ENCODE measurements around the gene TPPP2. TPM values are rescaled to one million over a fixed set of nuclear protein-coding genes. Genes with fewer than 3 reads are reported as not detected.
A peak's percentile ranks its signal among the peaks of the same experiment; 100 is the strongest.

Gene TPPP2
- total RNA-seq, 1 experiment from 2014 or later: not detected

DNA sequence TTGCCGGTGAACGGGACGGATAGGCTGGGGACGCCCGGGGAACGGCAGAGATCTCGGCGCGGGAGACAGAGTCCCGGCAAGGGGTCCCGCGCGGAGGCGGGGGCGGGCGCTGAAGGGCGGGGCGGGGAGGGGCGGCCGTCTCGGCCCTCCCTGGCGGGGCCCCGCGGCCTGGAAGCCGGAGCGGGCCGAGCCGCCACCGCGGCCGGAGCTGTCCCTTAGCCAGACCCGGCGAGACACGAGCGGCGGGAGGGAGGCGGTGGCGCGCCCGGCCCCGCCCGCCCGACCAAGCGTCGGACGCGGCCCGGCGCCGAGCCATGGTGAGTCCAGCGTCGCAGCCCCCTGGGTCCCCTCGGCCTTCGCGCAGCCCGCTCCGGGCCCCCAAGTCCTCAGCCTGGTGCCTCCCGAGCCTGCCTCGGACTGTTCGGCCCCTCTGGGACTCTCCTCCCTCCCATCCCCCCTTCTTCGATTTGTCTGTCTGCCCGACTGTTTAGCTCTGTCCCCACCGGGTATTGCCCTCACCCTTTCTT, 40.1 kb downstream of the TPPP2 start, which contains the start of gene ARHGEF40:
ARHGEF40 (plus strand) TSS at position 222 of the 527 bp plus-strand sequence; CDS start at position 315, 93 bp downstream.
- no peak for DNase-seq (ENCODE audit: low read depth, low spot score)
- peak within 1 kb of the TSS; percentile 54 to 65 for H3K4me3 ChIP-seq (ENCODE audit: low read depth in 2 of 2, low read length in 2 of 2)
- H3K36me3 ChIP-seq (ENCODE audit: control insufficient read depth, insufficient read depth, low read length): no peaks in the 10 kb centered on the region
- ChIA-PET CTCF (interaction anchor here (1.9 to 2.4 kb wide), 3 partner anchors 22 to 56 kb away, joined by 8 to 10 read pairs (median 10); no protein-coding TSS in a partner anchor), POLR2A (no interaction called here)
- no TSS peak for BruUV-seq (replicated peaks)
- peak; percentile 79 for ATAC-seq
- H3K27me3 ChIP-seq (ENCODE audit: control insufficient read depth, insufficient read depth, low read length): 0 out of 2 replicates have a peak, but pooled peaks cover 2% of the 10 kb centered on the region
- H3K27ac ChIP-seq (ENCODE audit: low read length): peak within 1 kb of the TSS; percentile 63
- no peaks in the 10 kb centered on the region for H3K9me3 ChIP-seq (ENCODE audit: control insufficient read depth, insufficient read depth, low read depth, low read length)
- TF ChIP-seq, protein P1, sequence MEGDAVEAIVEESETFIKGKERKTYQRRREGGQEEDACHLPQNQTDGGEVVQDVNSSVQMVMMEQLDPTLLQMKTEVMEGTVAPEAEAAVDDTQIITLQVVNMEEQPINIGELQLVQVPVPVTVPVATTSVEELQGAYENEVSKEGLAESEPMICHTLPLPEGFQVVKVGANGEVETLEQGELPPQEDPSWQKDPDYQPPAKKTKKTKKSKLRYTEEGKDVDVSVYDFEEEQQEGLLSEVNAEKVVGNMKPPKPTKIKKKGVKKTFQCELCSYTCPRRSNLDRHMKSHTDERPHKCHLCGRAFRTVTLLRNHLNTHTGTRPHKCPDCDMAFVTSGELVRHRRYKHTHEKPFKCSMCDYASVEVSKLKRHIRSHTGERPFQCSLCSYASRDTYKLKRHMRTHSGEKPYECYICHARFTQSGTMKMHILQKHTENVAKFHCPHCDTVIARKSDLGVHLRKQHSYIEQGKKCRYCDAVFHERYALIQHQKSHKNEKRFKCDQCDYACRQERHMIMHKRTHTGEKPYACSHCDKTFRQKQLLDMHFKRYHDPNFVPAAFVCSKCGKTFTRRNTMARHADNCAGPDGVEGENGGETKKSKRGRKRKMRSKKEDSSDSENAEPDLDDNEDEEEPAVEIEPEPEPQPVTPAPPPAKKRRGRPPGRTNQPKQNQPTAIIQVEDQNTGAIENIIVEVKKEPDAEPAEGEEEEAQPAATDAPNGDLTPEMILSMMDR (IDR thresholded peaks at IDR 0.05): no peak
- TF ChIP-seq TCF7L2 (IDR thresholded peaks at IDR 0.05; ENCODE audit: low read depth, low read length) (no peak), POLR2AphosphoS5 (IDR thresholded peaks at IDR 0.05; ENCODE audit: low read depth, low read length) (no peak), SIN3A (IDR thresholded peaks at IDR 0.05; ENCODE audit: borderline replicate concordance, insufficient read depth, low read depth, low read length) (no peak)
- TF ChIP-seq, protein P2, sequence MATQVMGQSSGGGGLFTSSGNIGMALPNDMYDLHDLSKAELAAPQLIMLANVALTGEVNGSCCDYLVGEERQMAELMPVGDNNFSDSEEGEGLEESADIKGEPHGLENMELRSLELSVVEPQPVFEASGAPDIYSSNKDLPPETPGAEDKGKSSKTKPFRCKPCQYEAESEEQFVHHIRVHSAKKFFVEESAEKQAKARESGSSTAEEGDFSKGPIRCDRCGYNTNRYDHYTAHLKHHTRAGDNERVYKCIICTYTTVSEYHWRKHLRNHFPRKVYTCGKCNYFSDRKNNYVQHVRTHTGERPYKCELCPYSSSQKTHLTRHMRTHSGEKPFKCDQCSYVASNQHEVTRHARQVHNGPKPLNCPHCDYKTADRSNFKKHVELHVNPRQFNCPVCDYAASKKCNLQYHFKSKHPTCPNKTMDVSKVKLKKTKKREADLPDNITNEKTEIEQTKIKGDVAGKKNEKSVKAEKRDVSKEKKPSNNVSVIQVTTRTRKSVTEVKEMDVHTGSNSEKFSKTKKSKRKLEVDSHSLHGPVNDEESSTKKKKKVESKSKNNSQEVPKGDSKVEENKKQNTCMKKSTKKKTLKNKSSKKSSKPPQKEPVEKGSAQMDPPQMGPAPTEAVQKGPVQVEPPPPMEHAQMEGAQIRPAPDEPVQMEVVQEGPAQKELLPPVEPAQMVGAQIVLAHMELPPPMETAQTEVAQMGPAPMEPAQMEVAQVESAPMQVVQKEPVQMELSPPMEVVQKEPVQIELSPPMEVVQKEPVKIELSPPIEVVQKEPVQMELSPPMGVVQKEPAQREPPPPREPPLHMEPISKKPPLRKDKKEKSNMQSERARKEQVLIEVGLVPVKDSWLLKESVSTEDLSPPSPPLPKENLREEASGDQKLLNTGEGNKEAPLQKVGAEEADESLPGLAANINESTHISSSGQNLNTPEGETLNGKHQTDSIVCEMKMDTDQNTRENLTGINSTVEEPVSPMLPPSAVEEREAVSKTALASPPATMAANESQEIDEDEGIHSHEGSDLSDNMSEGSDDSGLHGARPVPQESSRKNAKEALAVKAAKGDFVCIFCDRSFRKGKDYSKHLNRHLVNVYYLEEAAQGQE (IDR thresholded peaks at IDR 0.05; ENCODE audit: insufficient read depth in 1 of 2, low read depth in 2 of 2, low read length in 1 of 2): no peak
- H3K4me1 ChIP-seq (ENCODE audit: control insufficient read depth, insufficient read depth, low read length): peaks cover 7% of the 10 kb centered on the region
- in situ Hi-C loops (cut with HindIII; ENCODE audit: low pct_unique_long_range_greater_than_20kb, low sequenced_read_pairs) (no loop called here), intact Hi-C loops (cut with micrococcal nuclease; ENCODE audit: unreplicated experiment) (no loop called here)

DNA sequence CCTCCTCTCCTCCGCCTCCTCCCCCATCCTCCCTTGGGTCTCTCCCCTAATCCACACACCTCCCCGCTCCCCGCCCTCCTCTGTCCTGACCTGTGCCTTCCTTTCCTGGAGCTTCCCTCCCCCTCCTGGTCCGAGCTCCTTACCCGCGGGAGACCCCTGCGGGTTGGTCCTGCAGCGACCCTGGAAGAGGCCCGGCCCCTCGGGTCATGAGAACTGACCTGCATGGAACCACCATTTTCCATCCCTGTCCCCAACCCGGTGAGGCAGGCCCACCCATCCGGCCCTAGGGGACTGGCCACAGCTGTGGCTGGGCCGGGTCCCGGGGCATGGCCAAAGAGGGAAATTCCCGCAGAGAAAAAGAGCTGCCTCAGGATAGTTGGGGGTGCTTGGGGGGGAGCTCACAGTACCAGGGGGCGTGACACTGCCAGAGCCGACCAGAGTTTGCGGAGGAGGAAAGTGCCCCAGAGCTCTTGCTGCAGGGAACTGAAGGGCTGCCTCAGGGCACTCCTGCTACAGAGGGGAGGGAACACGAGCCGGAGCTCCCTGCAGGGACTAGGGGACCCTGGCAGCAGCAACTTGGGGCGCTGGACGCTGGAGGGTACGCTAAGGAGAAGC, 40.7 kb downstream of the TPPP2 start:
- Histone ChIP-seq H3K4me3 (ENCODE audit: low read depth in 2 of 2, low read length in 2 of 2) (peak overlapping the region; percentile 54 to 65), H3K36me3 (ENCODE audit: control insufficient read depth, insufficient read depth, low read length) (no peaks in the 10 kb centered on the region), H3K9me3 (ENCODE audit: control insufficient read depth, insufficient read depth, low read depth, low read length) (no peaks in the 10 kb centered on the region), H3K27ac (ENCODE audit: low read length) (peak overlapping the region; percentile 63), H3K4me1 (ENCODE audit: control insufficient read depth, insufficient read depth, low read length) (peaks cover 7% of the 10 kb centered on the region), H3K27me3 (ENCODE audit: control insufficient read depth, insufficient read depth, low read length) (no peaks in the 10 kb centered on the region)
- POLR2A ChIA-PET: no interaction called here
- intact Hi-C loops (cut with micrococcal nuclease; ENCODE audit: unreplicated experiment) (no loop called here), in situ Hi-C loops (cut with HindIII; ENCODE audit: low pct_unique_long_range_greater_than_20kb, low sequenced_read_pairs) (no loop called here)
- CTCF ChIA-PET: interaction anchor here (1.9 to 2.4 kb wide), 3 partner anchors 21 to 56 kb away, joined by 8 to 10 read pairs (median 10); no protein-coding TSS in a partner anchor
- DNase-seq (ENCODE audit: low read depth, low spot score): no peak
- BruUV-seq (replicated peaks): no TSS peak
- ATAC-seq: peak; percentile 47
- TF ChIP-seq POLR2AphosphoS5 (IDR thresholded peaks at IDR 0.05; ENCODE audit: low read depth, low read length) (no peak), SIN3A (IDR thresholded peaks at IDR 0.05; ENCODE audit: borderline replicate concordance, insufficient read depth, low read depth, low read length) (no peak)
- TF ChIP-seq, protein P1 (IDR thresholded peaks at IDR 0.05): no peak
- TF ChIP-seq, protein P2 (IDR thresholded peaks at IDR 0.05; ENCODE audit: insufficient read depth in 1 of 2, low read depth in 2 of 2, low read length in 1 of 2): no peak
